ENCODE measurements around the gene STX17.

DNA sequence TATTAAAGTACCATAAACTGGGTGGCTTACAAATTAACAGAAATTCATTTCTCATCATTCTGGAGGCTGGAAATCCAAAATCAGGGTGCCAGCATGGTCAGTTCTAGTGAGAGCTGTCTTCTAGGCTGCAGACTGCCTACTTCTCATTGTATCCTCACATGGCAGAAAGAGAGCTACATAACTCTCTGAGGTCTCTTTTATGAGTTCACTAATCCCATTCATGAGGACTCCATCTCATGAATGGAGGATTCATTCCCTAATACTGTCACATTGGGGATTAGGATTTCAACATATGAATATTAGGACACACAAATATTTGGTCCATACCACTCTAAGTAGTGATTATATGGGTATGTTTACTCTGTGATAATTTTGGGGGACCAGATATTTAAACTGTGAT is 108.4 kb downstream of the STX17 start:
- TF ChIP-seq CTCF (IDR thresholded peaks at IDR 0.05; ENCODE audit: poor library complexity): no peak
- TF ChIP-seq EZH2 (IDR thresholded peaks at IDR 0.05; ENCODE audit: borderline replicate concordance): no peak
- TF ChIP-seq EZH2phosphoT487 (IDR thresholded peaks at IDR 0.05; ENCODE audit: low read depth, severe bottlenecking, unreplicated experiment): no peak
